ENCODE results near the gene CAMK1. TPM values are rescaled to one million over a fixed set of nuclear protein-coding genes. Genes with fewer than 3 reads are reported as not detected.
A peak's percentile ranks its signal among the peaks of the same experiment; 100 is the strongest.

Gene CAMK1
- polyA plus RNA-seq (2012; ENCODE audit: insufficient read depth, insufficient read length) = not detected

DNA sequence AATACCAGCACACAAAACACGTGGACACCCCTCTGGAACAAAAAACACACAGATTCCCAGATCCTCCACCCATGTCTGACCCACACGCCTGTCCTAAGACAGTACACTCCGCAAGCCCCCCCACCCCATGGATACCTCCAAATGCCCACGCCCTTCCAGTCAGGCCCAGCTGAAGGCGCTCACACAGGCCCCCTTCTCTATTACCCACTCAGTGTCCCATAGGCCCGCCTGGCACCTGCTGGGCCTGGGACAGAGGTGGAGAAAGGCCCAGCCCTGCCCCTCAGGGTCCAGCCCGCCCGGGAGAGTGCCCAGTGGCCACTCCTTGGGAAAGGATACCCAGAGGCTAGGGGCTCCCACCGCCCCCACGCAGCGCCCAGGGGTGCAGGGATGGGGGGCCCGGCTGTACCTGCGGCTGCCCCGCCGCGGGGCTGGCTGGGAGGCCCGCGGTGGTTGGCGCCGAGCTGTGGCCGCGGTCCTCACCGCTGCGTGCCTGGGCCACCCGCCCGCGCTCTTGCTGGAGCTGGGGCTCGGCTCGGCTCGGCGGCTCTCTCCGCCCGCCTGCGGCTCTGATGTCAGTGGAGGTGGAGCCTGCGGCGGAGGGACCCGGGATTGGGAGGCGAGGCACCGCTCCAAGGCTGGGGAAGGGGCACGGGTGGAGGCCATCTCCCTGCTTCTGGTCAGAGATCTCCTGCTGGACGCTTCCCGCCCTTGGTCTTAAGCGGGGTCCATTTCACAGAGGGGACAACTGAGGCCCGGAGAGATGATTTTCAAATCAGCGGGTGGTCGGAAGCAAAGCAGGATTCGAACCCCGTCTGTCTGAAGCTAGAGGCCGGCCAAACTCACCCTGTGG, at the start of gene CAMK1:
Gene CAMK1 (minus strand): TSS at position 522 of the 850 bp plus-strand sequence. CDS start 2,198 bp downstream, outside the sequence.
- no peak for DNase-seq (ENCODE audit: low read depth, low spot score)
- H3K4me3 ChIP-seq (ENCODE audit: low read length) = no peak within 1 kb of the TSS

DNA sequence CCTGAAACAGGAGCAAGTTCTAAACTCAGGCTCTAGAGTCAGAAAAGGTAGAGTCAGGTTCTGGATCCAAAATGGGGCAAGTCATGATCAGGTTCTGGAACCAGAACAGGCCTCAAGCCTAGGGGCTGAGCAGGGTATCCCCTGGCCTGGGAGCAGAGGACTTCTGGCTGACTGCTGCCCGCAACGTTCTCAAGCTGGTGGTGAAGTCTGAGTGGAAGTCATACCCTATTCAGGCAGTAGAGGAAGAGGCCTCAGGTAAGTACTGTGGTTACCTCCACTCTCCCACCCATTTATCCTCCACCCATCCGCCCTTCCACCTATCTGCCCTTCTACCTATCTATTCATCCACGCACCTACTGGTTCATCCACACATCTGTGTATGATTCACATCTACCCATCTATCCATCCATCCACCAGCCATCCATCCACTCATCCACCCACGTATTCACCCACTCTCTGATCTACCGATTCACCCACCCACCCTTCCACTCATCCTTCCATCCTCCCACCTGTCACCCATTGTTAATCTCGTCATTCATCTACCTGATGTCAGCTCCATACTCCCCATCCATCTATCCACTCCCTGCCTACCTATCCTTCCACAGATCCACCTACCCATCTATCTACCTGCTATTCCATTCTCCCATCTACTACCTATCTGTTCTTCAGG, 49.1 kb upstream of the CAMK1 start:
- no peak for DNase-seq (ENCODE audit: low read depth, low spot score)
- H3K4me3 ChIP-seq (ENCODE audit: low read length) = no peak overlapping the region

DNA sequence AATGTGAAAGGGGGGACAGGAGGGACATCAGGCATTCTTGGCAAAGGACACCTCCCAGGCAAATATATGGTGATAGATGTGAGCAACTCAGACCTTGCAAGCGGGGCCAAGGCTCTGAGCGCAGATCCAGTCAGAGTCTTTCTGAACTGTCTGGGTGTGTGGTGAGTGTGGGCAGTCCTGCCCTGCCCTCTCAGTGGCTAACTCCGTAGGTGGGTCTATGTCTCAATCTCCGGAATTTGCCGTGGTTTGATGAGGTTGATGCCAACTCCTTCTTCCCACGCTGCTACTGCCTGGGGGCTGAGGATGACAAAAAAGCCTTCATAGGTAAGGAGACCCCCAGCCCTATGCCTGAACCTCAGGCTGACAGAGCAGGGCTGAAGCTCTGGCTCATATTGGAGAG, 47.7 kb upstream of the CAMK1 start:
- DNase-seq (ENCODE audit: low read depth, low spot score) = no peak
- no peak overlapping the region for H3K4me3 ChIP-seq (ENCODE audit: low read length)

DNA sequence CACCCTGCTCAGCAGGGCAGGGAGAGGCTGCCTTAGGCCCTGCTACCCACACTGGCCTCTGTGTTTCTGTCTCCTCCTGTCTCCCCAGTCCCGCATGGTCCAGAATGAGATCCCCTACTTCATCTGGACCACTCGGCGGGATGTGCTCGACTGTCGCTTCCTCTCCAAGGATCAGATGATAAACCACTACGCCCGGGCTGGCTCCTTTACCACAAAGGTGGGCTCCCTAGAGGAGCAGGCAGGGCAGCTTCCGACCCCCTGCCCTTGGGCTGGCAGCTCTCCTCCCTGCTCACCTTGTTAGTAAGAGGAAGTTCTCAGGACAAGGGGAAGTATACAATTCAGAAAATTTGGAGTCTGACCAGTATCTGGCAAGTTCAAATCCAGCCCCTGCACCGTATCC, 46.2 kb upstream of the CAMK1 start:
- no peak overlapping the region for H3K4me3 ChIP-seq (ENCODE audit: low read length)
- no peak for DNase-seq (ENCODE audit: low read depth, low spot score)

DNA sequence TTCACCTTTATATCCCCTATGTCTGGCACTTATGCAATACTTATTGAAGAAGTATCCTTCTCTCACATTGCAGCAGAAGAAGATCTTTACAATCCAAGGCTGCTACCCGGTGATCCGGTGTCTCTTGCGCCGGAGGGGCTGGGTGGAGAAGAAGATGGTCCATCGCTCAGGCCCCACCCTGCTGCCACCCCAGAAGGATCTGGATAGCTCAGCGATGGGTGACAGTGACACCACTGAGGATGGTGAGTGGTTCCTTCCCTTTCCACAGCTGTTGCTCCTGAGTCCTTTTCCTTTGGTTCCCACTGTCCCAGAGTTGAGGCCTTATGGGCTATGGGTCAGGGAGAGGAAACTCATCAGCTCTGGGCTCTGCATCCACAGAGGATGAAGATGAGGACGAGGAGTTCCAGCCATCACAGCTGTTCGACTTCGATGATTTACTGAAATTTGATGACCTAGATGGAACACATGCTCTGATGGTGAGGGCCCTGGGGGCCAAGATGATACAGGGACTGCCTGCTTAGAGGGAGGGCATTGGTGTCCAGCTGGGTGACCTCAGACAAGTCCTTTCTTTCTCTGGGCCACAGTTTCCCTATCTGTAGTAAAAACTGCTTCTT, 43.2 kb upstream of the CAMK1 start:
- no peak overlapping the region for H3K4me3 ChIP-seq (ENCODE audit: low read length)
- no peak for DNase-seq (ENCODE audit: low read depth, low spot score)

DNA sequence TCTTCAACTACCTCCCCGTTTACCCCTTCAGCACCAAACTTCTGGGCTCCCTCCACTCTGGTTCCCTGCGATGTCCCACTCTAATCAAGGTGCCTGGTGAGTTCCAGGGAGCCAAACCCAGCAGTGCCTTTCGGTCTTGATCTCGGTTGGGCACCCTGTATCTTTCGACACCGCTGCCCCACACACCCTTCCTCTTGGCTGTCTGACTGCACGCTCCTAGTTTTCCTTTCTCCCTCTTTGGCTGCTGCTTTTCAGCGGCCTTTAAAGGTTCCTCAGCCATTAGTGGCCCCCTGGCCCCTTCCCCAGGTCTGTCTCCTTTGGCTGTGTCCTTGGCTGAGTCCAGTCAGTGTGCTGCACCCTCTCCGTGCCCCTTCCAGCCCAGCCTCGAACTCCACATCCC, 41.1 kb upstream of the CAMK1 start:
- no peak overlapping the region for H3K4me3 ChIP-seq (ENCODE audit: low read length)
- no peak for DNase-seq (ENCODE audit: low read depth, low spot score)

DNA sequence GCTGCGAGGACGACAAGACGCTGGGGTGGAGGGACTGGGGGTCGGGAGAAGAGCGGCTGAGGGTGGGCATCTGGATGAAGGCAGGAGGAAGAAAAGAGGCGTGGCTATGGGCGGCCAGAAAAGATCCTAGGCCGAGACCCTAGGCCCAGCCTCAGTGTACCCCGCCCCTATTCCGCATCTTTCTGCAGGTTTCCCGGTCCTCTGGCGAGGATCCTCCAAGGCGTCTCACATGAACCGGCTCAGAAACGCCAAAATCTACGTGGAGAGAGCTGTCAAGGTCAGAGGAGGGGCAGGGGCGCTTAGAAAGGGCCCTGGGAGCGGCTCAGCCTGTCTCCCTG, 40.7 kb upstream of the CAMK1 start:
- no peak for DNase-seq (ENCODE audit: low read depth, low spot score)
- no peak overlapping the region for H3K4me3 ChIP-seq (ENCODE audit: low read length)

DNA sequence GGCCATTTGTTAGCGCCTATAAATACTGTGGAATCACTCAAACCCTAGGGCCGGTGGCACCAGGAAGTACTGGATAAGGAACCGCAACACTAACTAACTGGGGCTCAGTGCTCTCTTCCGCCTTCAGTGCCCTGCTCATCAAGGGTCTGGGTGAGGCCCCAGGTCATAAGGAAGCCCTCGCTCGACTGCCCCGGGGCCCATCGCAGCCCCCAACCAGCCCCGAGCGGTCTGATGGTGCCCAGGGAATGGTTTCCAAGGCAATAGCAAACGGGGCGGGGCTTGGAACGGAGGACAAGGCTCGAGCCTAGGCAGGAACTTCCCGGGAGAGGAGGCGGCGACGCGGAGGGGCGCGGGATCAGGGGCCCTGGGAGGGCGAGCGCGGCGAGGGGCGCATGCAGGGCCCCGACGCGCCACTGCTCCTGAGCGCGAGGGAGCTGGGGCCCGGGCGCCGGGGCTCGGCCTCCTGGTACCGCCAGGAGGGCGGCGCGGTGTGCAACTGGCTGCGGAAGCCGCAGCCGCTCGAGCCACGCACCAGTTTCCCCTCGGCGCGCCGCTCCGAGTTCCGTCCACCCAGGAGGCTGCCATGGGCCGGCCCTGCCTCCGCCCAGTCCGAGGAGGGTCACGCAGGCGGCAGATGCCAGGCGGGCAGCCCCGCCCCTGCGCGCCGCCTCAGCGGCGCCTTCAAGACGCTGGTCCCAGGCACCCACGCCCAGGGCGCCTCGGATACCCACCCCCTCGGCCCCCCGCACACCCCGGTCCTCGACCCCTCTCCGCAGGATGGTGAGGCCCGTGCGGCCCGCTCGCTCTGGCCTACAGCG, 40.1 kb upstream of the CAMK1 start, which contains the start of gene TTLL3:
Gene TTLL3 (plus strand): TSS at position 648 of the 818 bp plus-strand sequence. CDS start 400 bp downstream, outside the sequence.
- no peak for DNase-seq (ENCODE audit: low read depth, low spot score)
- no peak within 1 kb of the TSS for H3K4me3 ChIP-seq (ENCODE audit: low read length)

DNA sequence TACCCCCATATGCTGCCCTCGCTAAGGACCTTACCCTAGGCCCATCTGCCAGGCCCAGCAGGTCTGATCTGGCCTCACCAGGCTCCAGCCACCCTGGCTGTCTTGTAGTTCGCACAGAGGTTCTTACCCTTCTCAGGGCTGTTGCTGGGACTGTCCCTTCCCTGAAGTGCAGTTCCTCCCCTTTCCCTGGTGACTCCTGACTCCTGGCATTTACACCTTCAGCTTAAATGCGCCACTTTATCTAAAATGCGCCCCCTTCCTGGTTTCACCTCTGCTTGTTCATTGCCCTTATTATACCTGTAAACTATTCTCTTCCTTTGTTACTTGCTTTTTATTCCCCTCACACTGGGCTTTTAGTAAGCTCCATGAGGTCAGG, 39.5 kb upstream of the CAMK1 start:
- DNase-seq (ENCODE audit: low read depth, low spot score) = no peak
- H3K4me3 ChIP-seq (ENCODE audit: low read length) = no peak overlapping the region

DNA sequence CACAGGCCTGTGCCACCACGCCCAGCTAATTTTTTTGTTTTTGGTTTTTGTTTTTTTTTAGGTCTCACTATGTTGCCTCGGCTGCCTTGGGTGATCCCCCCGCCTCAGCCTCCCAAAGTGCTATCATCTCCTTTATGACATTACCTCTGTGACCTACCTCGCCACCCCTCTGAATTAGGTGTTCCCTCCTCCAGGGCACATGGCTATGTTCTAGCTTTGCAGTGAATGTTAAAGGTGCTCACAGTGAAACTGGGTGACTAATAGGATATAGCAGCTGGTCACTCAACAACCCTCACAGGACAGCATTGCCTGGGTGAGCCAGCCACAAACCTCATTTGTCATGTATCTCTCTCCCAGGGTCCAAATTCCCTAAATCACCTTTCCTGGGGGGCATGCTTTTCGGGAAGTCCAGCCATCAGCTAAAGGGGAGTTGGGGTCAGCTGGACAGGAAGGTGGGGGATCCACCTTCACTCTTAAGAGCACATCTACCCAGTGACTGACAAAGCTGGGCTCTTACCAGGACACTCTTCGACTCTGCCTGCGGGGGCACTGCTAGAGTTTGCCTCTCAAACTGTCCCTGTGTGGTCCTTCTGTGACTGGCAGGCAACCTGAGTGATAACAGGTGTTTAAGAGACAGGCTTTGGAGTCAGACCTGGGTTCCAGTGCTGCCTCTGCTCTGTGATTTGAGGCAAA, 38.7 kb upstream of the CAMK1 start:
- H3K4me3 ChIP-seq (ENCODE audit: low read length) = no peak overlapping the region

DNA sequence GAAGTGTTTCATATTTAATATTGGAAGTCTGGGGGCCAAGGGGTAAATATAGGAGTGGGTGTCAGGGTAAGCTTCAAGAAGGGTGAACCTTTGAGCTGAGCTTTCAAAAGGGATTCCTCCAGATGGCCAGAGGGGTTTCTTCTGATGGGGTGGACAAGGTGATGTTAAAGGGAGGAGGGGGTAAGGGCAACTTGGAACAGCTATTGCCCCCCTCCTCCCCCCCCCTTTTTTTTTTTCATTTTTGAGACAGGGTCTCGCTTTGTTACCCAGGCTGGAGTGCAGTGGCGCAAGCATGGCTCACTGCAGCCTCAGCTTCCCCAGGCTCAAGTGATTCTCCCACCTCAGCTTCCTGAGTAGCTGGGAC, 38.2 kb upstream of the CAMK1 start:
- no peak for DNase-seq (ENCODE audit: low read depth, low spot score)

More for the DNA sequence above, 38.7 kb upstream of the CAMK1 start:
- peak; percentile 30 for DNase-seq (ENCODE audit: low read depth, low spot score)

DNA sequence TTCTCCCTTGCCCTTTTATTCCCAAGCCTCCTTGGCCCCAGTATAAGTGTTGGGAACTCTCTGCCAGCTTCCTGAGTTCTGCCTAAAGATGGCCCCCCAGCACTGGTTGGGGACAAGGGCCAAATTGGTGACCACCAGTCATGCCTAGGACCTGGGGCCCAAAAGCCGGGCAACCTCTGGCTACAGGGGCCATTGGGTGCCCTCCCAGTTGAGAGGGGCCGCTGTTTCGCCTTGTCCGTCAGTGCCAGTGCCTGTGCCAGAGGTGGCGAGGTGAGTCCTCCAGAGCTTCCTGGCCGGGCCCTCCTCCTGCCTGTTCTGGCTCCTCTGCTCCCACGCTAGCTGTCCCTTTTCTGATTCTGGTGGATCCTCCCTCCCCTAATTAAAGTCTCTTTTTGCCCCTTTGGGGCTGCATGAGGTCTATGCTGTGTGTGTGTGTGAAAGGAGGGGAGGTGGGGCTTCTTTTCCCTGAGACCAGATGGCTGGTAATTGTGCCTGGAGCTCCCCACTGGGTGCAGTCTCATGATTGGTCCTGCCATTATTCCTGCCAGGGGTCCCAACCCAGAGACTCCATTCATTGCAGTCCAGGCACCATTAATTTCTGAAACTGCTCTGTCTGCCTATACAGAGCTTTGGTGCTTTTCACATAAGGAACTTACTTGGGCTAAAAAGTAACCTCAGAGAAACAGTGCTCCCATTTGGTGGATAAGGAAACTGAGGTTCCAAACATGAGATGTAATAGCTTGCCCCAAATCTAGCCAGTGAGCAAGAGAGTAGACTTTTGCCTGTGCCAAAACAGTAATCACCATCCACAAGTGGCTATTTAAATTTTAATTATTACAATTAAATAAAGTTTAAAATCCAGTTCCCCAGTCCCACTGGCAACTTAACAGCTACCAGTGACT, 37.2 kb upstream of the CAMK1 start:
- no peak for DNase-seq (ENCODE audit: low read depth, low spot score)

More for the DNA sequence above, 38.2 kb upstream of the CAMK1 start:
- no peak overlapping the region for H3K4me3 ChIP-seq (ENCODE audit: low read length)

DNA sequence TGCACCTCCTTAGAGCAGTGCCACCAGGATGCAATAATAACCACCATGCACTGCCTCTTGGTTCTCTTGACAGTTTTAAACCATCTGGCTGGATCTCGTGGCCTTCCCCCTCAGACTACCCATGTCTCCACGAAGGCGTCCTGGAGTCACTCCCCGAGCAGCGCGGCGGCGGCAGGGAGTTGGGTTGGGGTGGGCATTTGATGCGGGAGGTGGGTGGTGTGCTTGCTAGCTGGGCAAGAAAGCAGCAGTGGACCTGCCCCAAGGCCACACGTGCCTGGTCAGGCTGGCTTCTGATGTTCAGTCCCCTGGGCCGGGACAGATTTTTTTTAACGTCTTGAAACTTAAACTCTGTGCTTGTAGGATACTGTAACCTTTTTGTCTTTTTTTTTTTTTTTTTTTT, 36.4 kb upstream of the CAMK1 start:
- DNase-seq (ENCODE audit: low read depth, low spot score) = no peak
- H3K4me3 ChIP-seq (ENCODE audit: low read length) = no peak overlapping the region

More for the DNA sequence above, 37.2 kb upstream of the CAMK1 start:
- H3K4me3 ChIP-seq (ENCODE audit: low read length) = no peak overlapping the region

DNA sequence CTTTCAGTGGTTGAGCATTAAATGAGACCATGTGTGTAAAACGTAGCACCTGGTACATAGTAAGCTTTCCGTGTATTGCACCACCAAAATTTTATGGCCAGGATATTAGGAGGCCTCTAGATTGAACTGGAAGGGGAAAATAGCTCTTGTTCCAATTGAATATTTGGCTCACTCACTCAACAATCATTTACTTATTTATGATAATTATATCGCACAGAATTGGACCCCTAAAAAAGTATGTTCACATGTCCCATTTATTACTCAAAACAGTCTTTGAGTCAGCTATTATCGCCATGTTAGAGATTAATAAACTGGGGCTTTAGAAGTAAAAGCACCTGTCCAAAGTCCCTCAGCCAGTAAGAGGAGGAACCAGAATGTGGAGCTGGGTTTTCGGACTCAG, 35.2 kb upstream of the CAMK1 start:
- DNase-seq (ENCODE audit: low read depth, low spot score) = no peak
- H3K4me3 ChIP-seq (ENCODE audit: low read length) = no peak overlapping the region

DNA sequence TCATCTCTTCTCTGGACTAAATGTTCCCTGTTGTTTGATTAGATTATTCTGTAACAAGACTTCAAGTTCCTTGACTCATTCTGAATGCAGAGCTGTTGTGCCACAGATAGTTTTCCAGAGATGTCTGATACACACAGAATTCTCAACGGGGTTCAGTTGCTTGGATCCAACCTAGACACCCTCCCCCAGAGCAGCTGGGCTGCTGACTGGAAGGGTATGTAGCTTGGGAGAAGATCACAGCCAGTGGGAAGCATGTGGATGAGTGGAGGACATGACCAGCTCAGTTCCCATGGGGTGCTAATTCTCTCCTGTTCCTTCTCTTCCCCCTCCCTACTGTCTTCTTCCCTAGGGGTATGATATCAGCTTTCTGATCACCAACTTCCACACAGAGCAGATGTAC, 33.7 kb upstream of the CAMK1 start:
- no peak overlapping the region for H3K4me3 ChIP-seq (ENCODE audit: low read length)
- no peak for DNase-seq (ENCODE audit: low read depth, low spot score)

DNA sequence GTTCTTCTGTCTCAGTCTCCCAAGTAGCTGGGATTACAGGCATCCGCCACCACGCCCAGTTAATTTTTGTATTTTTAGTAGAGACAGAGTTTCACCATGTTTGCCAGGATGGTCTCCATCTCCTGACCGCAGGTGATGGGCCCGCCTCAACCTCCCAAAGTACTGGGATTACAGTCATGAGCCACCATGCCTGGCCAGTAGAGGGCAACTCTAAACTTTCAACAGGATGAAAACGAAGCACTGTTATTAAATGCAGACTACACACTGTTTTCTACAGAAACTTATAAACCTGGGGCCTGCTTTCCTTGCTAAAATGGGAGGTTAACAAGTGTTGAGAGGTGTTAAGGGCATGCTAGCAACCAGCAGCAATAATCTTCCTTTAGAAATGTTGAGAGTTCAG, 30.8 kb upstream of the CAMK1 start:
- H3K4me3 ChIP-seq (ENCODE audit: low read length) = no peak overlapping the region
- DNase-seq (ENCODE audit: low read depth, low spot score) = no peak

DNA sequence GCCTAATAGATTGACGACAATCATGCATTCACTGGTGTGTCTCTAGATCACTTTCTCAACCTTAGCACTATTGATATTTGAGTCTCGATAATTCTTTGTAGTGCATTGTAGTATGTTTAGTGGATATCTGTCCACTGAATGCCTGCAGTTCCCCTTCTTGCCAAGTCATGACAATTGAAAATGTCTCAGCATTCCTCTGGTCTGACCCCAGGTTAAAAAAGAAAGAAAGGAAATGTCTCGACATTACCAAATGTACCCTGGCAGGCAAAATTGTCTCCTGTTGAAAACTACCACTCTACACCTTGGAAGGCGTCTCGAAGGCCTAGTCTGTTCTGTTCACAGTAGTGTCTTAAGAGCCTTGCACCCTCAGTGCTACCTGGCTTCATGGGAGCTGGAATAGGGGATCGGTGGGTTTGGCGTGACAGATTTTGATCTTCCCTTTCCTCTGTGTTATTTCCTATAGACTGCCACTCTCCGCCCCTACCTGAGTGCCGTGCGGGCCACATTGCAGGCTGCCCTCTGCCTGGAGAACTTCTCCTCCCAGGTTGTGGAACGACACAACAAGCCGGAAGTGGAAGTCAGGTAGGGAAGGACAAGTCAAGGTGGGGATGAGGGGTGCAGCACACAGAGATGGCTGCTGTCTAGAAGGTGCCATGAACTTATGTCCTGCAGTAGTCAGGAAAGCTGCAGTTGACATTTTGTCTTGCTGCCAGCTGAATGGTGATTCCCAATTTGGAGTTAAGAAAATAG, 27.6 kb upstream of the CAMK1 start:
- H3K4me3 ChIP-seq (ENCODE audit: low read length) = no peak overlapping the region

More for the DNA sequence above, 27.6 kb upstream of the CAMK1 start:
- no peak for DNase-seq (ENCODE audit: low read depth, low spot score)
